Heart left ventricle (tissue), 16 donors: ENCODE results near the gene RIN2. TPM values are rescaled to one million over a fixed set of nuclear protein-coding genes. Genes with fewer than 3 reads are reported as not detected.
"Not testable (repeated sequence)": the region's sequence is repeated elsewhere in the genome, so short reads cannot be mapped to it uniquely, and the experiment has no call there.

ENCODE experiments used
- ATAC-seq, 4 donors: fragments of 200-7000 bp; cut with Tn5 transposase; one replicate each; pipeline ENCODE4 v1.9.1; 2020 to 2022; ENCODE audit warnings: moderate library complexity in 4 of 4, mild to moderate bottlenecking in 3 of 4, moderate number of reproducible peaks in 1 of 4
- DNase-seq, 5 donors: peaks; one replicate each; pipeline ENCODE4 v3.0.0-alpha.2; 2020
- H3K27ac ChIP-seq, 12 donors: fragments of 200-600 bp; sonication (generic) in 4 of 12; one replicate each; pipeline versions ENCODE4 v1.5.0 to v1.8.0; 2016 to 2022; ENCODE audit warnings: mild to moderate bottlenecking in 2 of 12
- H3K27me3 ChIP-seq, 9 donors: fragments of 200-600 bp; sonication (generic) in 2 of 9; one replicate each; pipeline versions ENCODE4 v1.5.1 to v1.8.0; 2016 to 2022; ENCODE audit warnings: mild to moderate bottlenecking in 3 of 9
- H3K36me3 ChIP-seq, 9 donors: fragments of 200-600 bp; sonication (generic) in 2 of 9; one replicate each; pipeline versions ENCODE4 v1.5.0 to v1.8.0; 2018 to 2022; ENCODE audit warnings: mild to moderate bottlenecking in 2 of 9
- H3K4me1 ChIP-seq, 12 donors: fragments of 200-600 bp; sonication (generic) in 4 of 12; one replicate each; pipeline versions ENCODE4 v1.5.0 to v1.8.0; 2016 to 2022; ENCODE audit warnings: mild to moderate bottlenecking in 3 of 12
- H3K4me3 ChIP-seq, 12 donors: fragments of 200-600 bp; sonication (generic) in 4 of 12; one replicate each; pipeline versions ENCODE4 v1.5.0 to v1.8.0; 2017 to 2022; ENCODE audit warnings: mild to moderate bottlenecking in 9 of 12, moderate library complexity in 4 of 12
- H3K9me3 ChIP-seq, 12 donors: fragments of 200-600 bp; sonication (generic) in 4 of 12; one replicate each; pipeline versions ENCODE4 v1.5.0 to v1.8.0; 2016 to 2022; ENCODE audit warnings: mild to moderate bottlenecking in 1 of 12
- CTCF ChIP-seq, 12 donors: fragments of 200-600 bp; sonication (generic) in 4 of 12; IDR thresholded peaks; one replicate each; pipeline versions ENCODE4 v1.5.0 to v1.8.0; 2018 to 2022; ENCODE audit warnings: antibody characterized with exemption in 12 of 12, mild to moderate bottlenecking in 5 of 12
- POLR2A ChIP-seq, 2 donors: fragments of 450-650 bp; IDR thresholded peaks; one replicate each; pipeline ENCODE4 v1.6.1; 2017; ENCODE audit warnings: antibody characterized with exemption in 2 of 2, mild to moderate bottlenecking in 2 of 2, moderate library complexity in 2 of 2
- WGBS, 4 donors: extraction: QIAGEN DNeasy Blood & Tissue Kit in 2 of 4; methylation state at CpG; one replicate each; pipeline versions ENCODE4 v1.1.5 to v1.1.7; 2013 to 2018; 5-methylcytosine and 5-hydroxymethylcytosine counted together
- intact Hi-C, 10 donors: fragments of 100-400 bp; cut with DNase I; formaldehyde crosslinking; loops; one replicate each; pipeline versions ENCODE4 v1.11.1 to v1.14.2; 2022
- polyA plus RNA-seq, 2 donors: library from polyadenylated mRNA; stranded (reverse); fragments of 200-250 nt; gene quantifications; one replicate each; pipeline ENCODE4 v1.2.3, GENCODE V29; 2013
- total RNA-seq, 9 donors: library from RNA; depleted of rRNA in 2 of 9; stranded (reverse); fragments of >200 nt in 2 of 9; fragmentation: NEBNext Ultra II Directional in 3 of 9; extraction: Animal tissue kit (Norgen Biotek cat#: 25700) in 3 of 9; gene quantifications; one replicate each; pipeline versions ENCODE4 v1.1.0 to v1.2.4, GENCODE V29; 2016 to 2023
- donor health status: ischemic (EF 13 %, LVEDD 7.1; RV severe dilation, severe dysfunction).
- donor health status: healthy with polysubstance abuse.
- donor health status: DM: no; HTN: yes; CAD: no.
- donor health status: DM: no; HTN: no; CAD: no.
- donor health status: ischemic (EF 25% LVEDD 6.9; RV normal size, moderate dysfunction).
- donor health status: ischemic (EF 25% LVEDD 5.7; RV mildly dilated, moderate dysfunction).
- donor health status: healthy.
- donor health status: DM: yes; HTN: yes; CAD: no.
- donor health status: ischemic (EF 35%, LVEDD 5.7; RV mildly dilated, moderate dysfunction).
- donor health status: nonischemic (EF 11% LVEDD 7.7; RV severe dilation, severe dysfunction).
- donor health status: DM: yes; HTN: yes; CAD: no.
- donor health status: PGD.
- donor health status: ischemic (EF 29% LVEDD 5.4; RV normal size, mild dysfunction).
- donor health status: nonischemic (EF 23%, LVEDD 6.1; RV moderate dilation, normal function).

RIN2 gene
- total and polyA plus RNA-seq, 11 donors, result 15.0 to 76.5 (median 56.7) TPM

GRCh38 chr20:19749618-19750071 is 8.4 kb upstream of the RIN2 start:
- Histone ChIP-seq H3K4me1 (peaks cover 0 to 15% (median 2%) of the 10 kb centered on the region in 12 donors), H3K9me3 (peaks cover 0 to 8% (median 0%) of the 10 kb centered on the region in 12 donors), H3K27me3 (no peaks in the 10 kb centered on the region), H3K36me3 (no peaks in the 10 kb centered on the region), H3K27ac (no peak overlapping the region), H3K4me3 (no peak overlapping the region)
- WGBS, 4 donors, result 47 to 69% (median 55%) methylated on average over 3 of the region's 3 CpGs
- intact Hi-C loops, result loop anchor here in 1 of 10 donors (10.0 kb wide), 1 partner anchor 55 kb away; no protein-coding TSS in a partner anchor
- DNase-seq (no peak), ATAC-seq (no peak)
- TF ChIP-seq POLR2A (IDR thresholded peaks at IDR 0.05), result no peak
- TF ChIP-seq CTCF (IDR thresholded peaks at IDR 0.05), result no peak

- ATAC-seq, result no peak
- Histone ChIP-seq H3K27ac (no peak overlapping the region), H3K27me3 (no peaks in the 10 kb centered on the region), H3K4me1 (peaks cover 0 to 15% (median 2%) of the 10 kb centered on the region in 12 donors), H3K9me3 (peaks cover 0 to 7% (median 0%) of the 10 kb centered on the region in 12 donors), H3K36me3 (no peaks in the 10 kb centered on the region), H3K4me3 (no peak overlapping the region)
- no peak for DNase-seq
- WGBS, 4 donors, result 79 to 83% (median 81%) methylated on average over 4 of the region's 4 CpGs
- intact Hi-C loops, result loop anchor here in 1 of 10 donors (10.0 kb wide), 1 partner anchor 55 kb away; no protein-coding TSS in a partner anchor
- TF ChIP-seq POLR2A (IDR thresholded peaks at IDR 0.05), result no peak
- no peak for TF ChIP-seq CTCF (IDR thresholded peaks at IDR 0.05)
These were observed 7.9 kb upstream of the RIN2 start for GRCh38 chr20:19750101-19750606.

GRCh38 chr20:19750907-19751636 is 7.0 kb upstream of the RIN2 start:
- no peak for DNase-seq
- WGBS, 4 donors, result 55 to 60% (median 56%) methylated on average over 5 of the region's 5 CpGs
- intact Hi-C loops, result loop anchor here in 1 of 10 donors (10.0 kb wide), 1 partner anchor 56 kb away; no protein-coding TSS in a partner anchor
- H3K27me3 ChIP-seq, result no peaks in the 10 kb centered on the region
- ATAC-seq, result no peak
- no peak for TF ChIP-seq POLR2A (IDR thresholded peaks at IDR 0.05)
- TF ChIP-seq CTCF (IDR thresholded peaks at IDR 0.05), result no peak
- peaks cover 0 to 15% (median 2%) of the 10 kb centered on the region in 12 donors for H3K4me1 ChIP-seq
- no peaks in the 10 kb centered on the region for H3K9me3 ChIP-seq
- no peak overlapping the region for H3K4me3 ChIP-seq
- no peak overlapping the region for H3K27ac ChIP-seq
- no peaks in the 10 kb centered on the region for H3K36me3 ChIP-seq

- WGBS, 4 donors, result 88 to 97% (median 93%) methylated on average over 12 to 14 of the region's 14 CpGs
- not testable (repeated sequence) for DNase-seq, H3K9me3 ChIP-seq, ATAC-seq, H3K27me3 ChIP-seq, H3K36me3 ChIP-seq, H3K4me3 ChIP-seq, H3K27ac ChIP-seq
- intact Hi-C loops, result loop anchor here in 1 of 10 donors (10.0 kb wide), 1 partner anchor 59 kb away; no protein-coding TSS in a partner anchor
- peaks cover 3 to 29% (median 12%) of the 10 kb centered on the region in 12 donors for H3K4me1 ChIP-seq
These were observed 3.9 kb upstream of the RIN2 start for GRCh38 chr20:19754201-19754600.
